Stimulated activated CD8-positive, alpha-beta memory T cell treated with anti-CD3 and anti-CD28 coated beads, Interleukin-15, amount 100 ng/mL, for 1 hour (primary cell): Measurements from ENCODE around the gene CCDC12.
"Not testable (repeated sequence)": the region's sequence is repeated elsewhere in the genome, so short reads cannot be mapped to it uniquely, and the experiment has no call there.

Source experiments
- DNase-seq: peaks from one replicate; pipeline ENCODE4 v3.0.0-alpha.2; 2020; ENCODE audit warnings: low read depth

Gene CCDC12

GRCh38 chr3:46979958-46980497 is 3.5 kb upstream of the CCDC12 start:
- no peak for DNase-seq

DNA sequence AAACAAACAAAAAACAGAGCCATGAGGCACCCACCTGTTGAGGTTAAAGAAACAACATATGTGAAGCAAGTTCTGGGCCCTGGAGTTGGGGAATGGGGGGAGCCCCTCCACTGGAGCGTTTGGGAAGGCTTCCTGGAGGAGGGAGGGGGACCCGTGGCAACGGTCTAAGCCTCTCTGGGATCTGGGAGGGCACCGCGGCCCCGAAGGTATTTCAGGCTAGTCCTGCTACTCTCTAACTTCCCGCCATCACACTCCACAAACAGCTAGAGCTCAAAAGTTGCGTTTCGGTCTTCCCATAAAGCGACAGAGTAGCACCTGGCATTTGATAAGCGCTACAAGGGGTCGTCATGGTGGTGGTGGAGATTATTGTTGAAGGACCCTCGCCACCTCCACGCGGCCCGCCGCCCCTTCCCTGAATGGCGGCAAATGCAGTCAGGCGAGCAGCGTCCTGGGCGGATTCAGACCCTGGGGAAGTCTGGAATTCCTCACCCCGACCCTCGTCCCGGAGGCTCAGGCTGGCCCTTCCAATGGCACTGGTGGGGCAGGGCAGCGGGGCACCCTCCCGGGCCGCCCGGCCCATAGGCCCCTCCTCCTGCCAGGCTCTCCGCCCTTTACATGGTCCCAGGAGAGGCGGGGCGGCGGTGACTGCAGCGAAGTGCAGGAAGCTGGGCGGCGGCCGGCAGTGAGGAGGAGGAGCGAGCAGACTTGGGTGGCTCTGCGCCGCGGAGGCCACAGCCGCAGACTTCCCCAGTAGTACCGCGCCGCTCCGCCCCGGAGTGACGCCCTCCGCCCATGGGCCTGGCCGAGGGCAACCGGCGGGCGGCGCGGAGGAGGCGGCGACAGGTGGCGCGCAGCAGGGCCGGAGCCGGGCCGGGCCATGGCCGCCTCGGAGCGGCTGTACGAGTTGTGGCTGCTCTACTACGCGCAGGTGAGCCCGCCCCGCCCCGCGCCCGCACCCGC is 2.7 kb upstream of the CCDC12 start, which contains the start of gene NBEAL2:
TSS of gene NBEAL2 (plus strand) at position 682 of the 960 bp plus-strand sequence. CDS start at position 878, 196 bp downstream.
- DNase-seq: peak; percentile 90

- DNase-seq: no peak
Measured at GRCh38 chr3:46978381-46978780, 1.8 kb upstream of the CCDC12 start.

GRCh38 chr3:46977811-46978195 is 1.3 kb upstream of the CCDC12 start:
- DNase-seq: no peak

GRCh38 chr3:46974421-46975171 is 1.9 kb downstream of the CCDC12 start:
- DNase-seq: no peak

- no peak for DNase-seq
Measured at GRCh38 chr3:46972396-46972795, 4.1 kb downstream of the CCDC12 start.

GRCh38 chr3:46971742-46972141 is 4.8 kb downstream of the CCDC12 start:
- no peak for DNase-seq

GRCh38 chr3:46971151-46971550 is 5.4 kb downstream of the CCDC12 start:
- DNase-seq: no peak

DNA sequence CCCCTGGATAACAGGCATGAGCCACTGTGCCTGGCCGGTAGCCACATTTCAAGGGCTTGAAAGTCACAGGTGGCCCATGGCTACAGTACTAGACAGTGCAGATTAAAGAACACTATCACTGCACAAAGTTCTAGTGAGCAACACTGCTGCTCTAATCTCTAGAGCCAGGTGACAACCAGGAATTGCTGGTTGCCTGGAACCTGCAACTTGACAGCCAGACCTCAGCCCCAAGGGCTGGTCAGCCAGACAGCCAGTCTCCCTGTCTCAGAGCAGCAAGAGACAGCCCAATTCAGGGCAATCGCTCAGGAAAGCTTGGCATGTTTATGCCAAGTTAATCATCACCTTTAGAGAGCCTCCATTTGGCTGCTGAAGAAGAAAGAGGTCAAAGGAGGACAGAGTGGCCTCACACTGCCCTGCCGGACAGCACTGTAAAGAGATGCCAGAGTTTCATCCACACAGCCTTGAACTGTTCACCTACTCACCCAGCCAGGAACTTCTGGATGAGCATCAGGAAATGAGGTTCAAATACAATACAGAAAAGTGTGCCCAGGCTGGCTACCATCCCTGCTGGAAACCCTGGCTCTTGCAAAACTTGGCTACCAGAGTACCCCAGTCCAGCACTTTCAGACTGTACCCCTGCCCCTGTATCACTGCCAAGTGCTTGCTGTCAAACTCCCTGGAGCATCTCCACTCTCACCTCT is 6.0 kb downstream of the CCDC12 start:
- no peak for DNase-seq

- DNase-seq: no peak
Measured at GRCh38 chr3:46968783-46969428, 7.6 kb downstream of the CCDC12 start.

- no peak for DNase-seq
Measured at GRCh38 chr3:46966811-46967210, 9.7 kb downstream of the CCDC12 start.

- no peak for DNase-seq
Measured at GRCh38 chr3:46965151-46965550, 11.4 kb downstream of the CCDC12 start.

DNA sequence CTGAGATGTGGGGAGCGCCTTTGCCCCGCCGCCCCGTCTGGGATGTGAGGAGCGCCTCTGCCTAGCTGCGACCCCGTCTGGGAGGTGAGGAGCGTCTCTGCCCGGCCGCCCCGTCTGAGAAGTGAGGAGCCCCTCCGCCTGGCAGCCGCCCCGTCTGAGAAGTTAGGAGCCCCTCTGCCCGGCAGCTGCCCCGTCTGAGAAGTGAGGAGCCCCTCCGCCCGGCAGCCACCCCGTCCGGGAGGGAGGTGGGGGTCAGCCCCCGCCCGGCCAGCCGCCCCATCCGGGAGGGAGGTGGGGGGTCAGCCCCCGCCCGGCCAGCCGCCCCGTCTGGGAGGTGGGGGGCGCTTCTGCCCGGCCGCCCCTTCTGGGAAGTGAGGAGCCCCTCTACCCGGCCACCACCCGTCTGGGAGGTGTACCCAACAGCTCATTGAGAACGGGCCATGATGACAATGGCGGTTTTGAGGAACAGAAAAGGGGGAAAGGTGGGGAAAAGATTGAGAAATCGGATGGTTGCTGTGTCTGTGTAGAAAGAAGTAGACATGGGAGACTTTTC is 12.4 kb downstream of the CCDC12 start:
- not testable (repeated sequence) for DNase-seq

- no peak for DNase-seq
Measured at GRCh38 chr3:46962990-46963389, 13.6 kb downstream of the CCDC12 start.

- no peak for DNase-seq
Measured at GRCh38 chr3:46962427-46962826, 14.1 kb downstream of the CCDC12 start.

- DNase-seq: no peak
Measured at GRCh38 chr3:46960835-46961234, 15.7 kb downstream of the CCDC12 start.

DNA sequence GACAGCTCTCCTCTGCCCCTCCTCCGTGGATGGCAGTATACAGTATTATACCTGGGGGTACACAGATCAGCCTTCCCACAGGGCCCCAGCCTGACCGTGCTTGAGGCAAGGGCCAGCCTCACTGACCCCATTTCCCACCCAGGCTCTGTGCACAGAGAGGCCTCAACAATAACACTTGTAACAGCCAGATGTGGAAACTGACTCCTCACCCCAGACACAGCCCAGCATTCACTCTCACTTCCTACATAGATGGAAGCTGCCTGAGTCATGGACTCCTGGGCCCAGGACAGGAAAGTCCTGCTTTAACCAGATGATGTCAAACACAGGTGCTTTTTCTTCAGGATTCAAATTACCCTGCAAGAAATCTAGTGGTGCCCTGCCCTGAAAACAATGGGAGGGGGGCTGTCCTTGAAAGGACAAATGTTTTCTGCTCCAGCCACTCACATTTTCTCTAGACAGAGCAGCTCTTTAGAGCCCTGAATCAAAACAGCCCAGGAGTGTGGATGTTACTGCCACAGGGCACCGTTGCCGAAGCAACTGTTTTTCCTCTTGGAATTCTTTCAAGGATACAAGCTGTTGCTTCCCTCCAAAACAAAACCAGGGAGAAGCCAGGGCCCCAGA is 16.4 kb downstream of the CCDC12 start:
- no peak for DNase-seq

DNA sequence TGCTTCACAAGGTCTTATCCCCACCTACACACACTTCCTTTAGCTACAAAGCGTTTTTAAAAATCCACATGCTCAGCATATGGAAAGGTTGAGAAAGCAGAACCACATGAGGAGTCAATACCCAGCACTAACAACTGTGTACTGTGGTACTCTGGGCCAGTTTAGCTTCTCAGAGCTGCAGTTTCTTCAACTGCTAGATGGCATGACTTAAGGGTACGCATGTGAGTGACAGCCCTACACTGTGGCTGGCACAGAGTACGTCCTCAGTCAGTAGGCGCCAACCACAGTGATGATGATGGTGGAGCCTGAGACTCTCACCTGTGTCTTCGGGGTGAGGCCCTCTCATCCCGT is 17.4 kb downstream of the CCDC12 start:
- no peak for DNase-seq

- DNase-seq: no peak
Measured at GRCh38 chr3:46958467-46959160, 17.9 kb downstream of the CCDC12 start.

GRCh38 chr3:46957092-46957820 is 19.3 kb downstream of the CCDC12 start:
- no peak for DNase-seq
